Spleen (tissue), 11 donors: ENCODE results near the gene MYB. TPM values are rescaled to one million over a fixed set of nuclear protein-coding genes. Genes with fewer than 3 reads are reported as not detected.
"Not testable (repeated sequence)": the region's sequence is repeated elsewhere in the genome, so short reads cannot be mapped to it uniquely, and the experiment has no call there.

Experiments
- DNase-seq: peaks from one replicate; pipeline ENCODE4 v3.0.0-alpha.2; 2020
- H3K27ac ChIP-seq, 8 donors: fragments of 200-600 bp; sonication (generic) in 7 of 8; 1 replicate in 4 of 8; 2 replicates in 4 of 8; pipeline versions ENCODE4 v1.5.0 to v1.8.0; 2016 to 2021; ENCODE audit warnings: inconsistent platforms in 4 of 8, mild to moderate bottlenecking in 4 of 8, moderate library complexity in 1 of 8
- H3K27me3 ChIP-seq, 7 donors: fragments of 200-600 bp; sonication (generic) in 6 of 7; replicated peaks in 1 of 7; 1 replicate in 4 of 7; 2 replicates in 3 of 7; pipeline versions ENCODE4 v1.5.0 to v1.8.0; 2016 to 2021; ENCODE audit warnings: inconsistent platforms in 3 of 7, mild to moderate bottlenecking in 1 of 7
- H3K36me3 ChIP-seq, 6 donors: fragments of 200-600 bp; sonication (generic) in 5 of 6; 1 replicate in 4 of 6; 2 replicates in 2 of 6; pipeline versions ENCODE4 v1.5.0 to v1.8.0; 2016 to 2021; ENCODE audit warnings: inconsistent platforms in 2 of 6
- H3K4me1 ChIP-seq, 6 donors: fragments of 200-600 bp; sonication (generic) in 5 of 6; 1 replicate in 3 of 6; 2 replicates in 3 of 6; pipeline versions ENCODE4 v1.5.0 to v1.8.0; 2016 to 2021; ENCODE audit warnings: inconsistent platforms in 3 of 6
- H3K4me3 ChIP-seq, 8 donors: fragments of 200-600 bp; sonication (generic) in 7 of 8; 1 replicate in 4 of 8; 2 replicates in 4 of 8; pipeline versions ENCODE4 v1.5.0 to v1.8.0; 2016 to 2021; ENCODE audit warnings: inconsistent platforms in 4 of 8, mild to moderate bottlenecking in 4 of 8, moderate library complexity in 2 of 8
- H3K9me3 ChIP-seq, 8 donors: fragments of 200-600 bp; sonication (generic) in 7 of 8; 1 replicate in 4 of 8; 2 replicates in 4 of 8; pipeline versions ENCODE4 v1.5.0 to v1.8.0; 2016 to 2021; ENCODE audit warnings: inconsistent platforms in 4 of 8
- POLR2A ChIP-seq, 3 donors: fragments of 450-650 bp; IDR thresholded peaks; one replicate each; pipeline ENCODE4 v1.5.1; 2017; ENCODE audit warnings: antibody characterized with exemption in 3 of 3, mild to moderate bottlenecking in 1 of 3
- POLR2AphosphoS5 ChIP-seq, 3 donors: sonication (generic); formaldehyde crosslinking; IDR thresholded peaks; one replicate each; pipeline ENCODE4 v1.5.1; 2017; ENCODE audit warnings: antibody characterized with exemption in 3 of 3
- WGBS, 5 donors: extraction: QIAGEN DNeasy Blood & Tissue Kit in 3 of 5; methylation state at CpG; one replicate each; pipeline versions ENCODE4 v1.1.5 to v1.1.7; 2013 to 2018; 5-methylcytosine and 5-hydroxymethylcytosine counted together
- intact Hi-C: fragments of 100-400 bp; cut with DNase I; formaldehyde crosslinking; loops from one replicate; pipeline ENCODE4 v1.15.0; 2023; ENCODE audit warnings: low total_unique reads
- polyA plus RNA-seq, 3 donors: library from polyadenylated mRNA; stranded (reverse); fragments of 200-250 nt; gene quantifications; one replicate each; pipeline ENCODE4 v1.2.1, GENCODE V29; 2013
- total RNA-seq, 7 donors: library from RNA; depleted of rRNA in 3 of 7; stranded (reverse); fragments of >200 nt in 3 of 7; fragmentation: NEBNext Ultra II Directional in 4 of 7; extraction: Animal tissue kit (Norgen Biotek cat#: 25700) in 4 of 7; gene quantifications; one replicate each; pipeline versions ENCODE4 v1.1.0 to v1.2.1, GENCODE V29; 2016 to 2021
- TF ChIP-seq, protein P1 (sequence below), 11 experiments: fragments of 200-600 bp in 7 of 11; fragments of 450-650 bp in 4 of 11; sonication (generic) in 4 of 11; IDR thresholded peaks in 8 of 11; conservative IDR thresholded peaks in 3 of 11; 1 replicate in 7 of 11; 2 replicates in 4 of 11; pipeline versions ENCODE4 v1.4.0 to v1.8.0; 2016 to 2021; ENCODE audit warnings: antibody characterized with exemption in 11 of 11, inconsistent platforms in 4 of 11, mild to moderate bottlenecking in 1 of 11
- donor health status: healthy with polysubstance abuse.
- donor health status: DM: no; HTN: no; CAD: no; lungs with moderate emphysema.
- donor health status: DM: no; HTN: no; CAD: no.
- donor health status: Bipolar disorder and iron deficiency.
- donor health status: healthy.
- donor health status: DM: no; HTN: no; CAD: no.
- donor health status: DM: yes; HTN: yes; CAD: no.

MYB gene
- total and polyA plus RNA-seq, 10 donors, result 0.45 to 6.6 (median 1.9) TPM

DNA sequence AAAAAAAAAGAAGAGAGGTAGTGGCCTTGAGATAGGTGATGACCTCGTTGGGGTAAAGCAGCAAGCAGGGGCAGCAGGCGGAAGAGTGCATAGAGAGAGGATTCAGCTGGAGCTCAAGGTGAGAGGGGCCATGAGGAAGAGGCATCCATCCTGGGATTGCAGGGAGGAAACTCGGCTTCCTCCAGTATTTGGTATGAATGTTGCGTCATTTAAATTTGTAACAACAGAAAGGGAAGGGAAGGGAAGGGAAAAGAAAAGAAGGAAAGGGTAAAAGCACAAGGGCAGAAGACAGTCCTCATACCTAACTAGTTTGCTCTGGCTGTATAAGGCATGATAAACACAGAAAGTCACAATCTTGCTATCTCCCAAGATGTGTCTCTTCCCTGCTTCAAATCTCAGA lies 39.9 kb upstream of the MYB start:
- H3K27me3 ChIP-seq, result no peaks in the 10 kb centered on the region
- 56 to 82% (median 60%) methylated on average over 4 of the region's 4 CpGs for WGBS, 5 donors
- H3K4me3 ChIP-seq, result no peak overlapping the region
- H3K9me3 ChIP-seq, result no peaks in the 10 kb centered on the region
- H3K4me1 ChIP-seq, result peaks cover 0 to 36% (median 11%) of the 10 kb centered on the region in 6 donors
- H3K27ac ChIP-seq, result no peak overlapping the region
- TF ChIP-seq, protein P1, sequence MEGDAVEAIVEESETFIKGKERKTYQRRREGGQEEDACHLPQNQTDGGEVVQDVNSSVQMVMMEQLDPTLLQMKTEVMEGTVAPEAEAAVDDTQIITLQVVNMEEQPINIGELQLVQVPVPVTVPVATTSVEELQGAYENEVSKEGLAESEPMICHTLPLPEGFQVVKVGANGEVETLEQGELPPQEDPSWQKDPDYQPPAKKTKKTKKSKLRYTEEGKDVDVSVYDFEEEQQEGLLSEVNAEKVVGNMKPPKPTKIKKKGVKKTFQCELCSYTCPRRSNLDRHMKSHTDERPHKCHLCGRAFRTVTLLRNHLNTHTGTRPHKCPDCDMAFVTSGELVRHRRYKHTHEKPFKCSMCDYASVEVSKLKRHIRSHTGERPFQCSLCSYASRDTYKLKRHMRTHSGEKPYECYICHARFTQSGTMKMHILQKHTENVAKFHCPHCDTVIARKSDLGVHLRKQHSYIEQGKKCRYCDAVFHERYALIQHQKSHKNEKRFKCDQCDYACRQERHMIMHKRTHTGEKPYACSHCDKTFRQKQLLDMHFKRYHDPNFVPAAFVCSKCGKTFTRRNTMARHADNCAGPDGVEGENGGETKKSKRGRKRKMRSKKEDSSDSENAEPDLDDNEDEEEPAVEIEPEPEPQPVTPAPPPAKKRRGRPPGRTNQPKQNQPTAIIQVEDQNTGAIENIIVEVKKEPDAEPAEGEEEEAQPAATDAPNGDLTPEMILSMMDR (IDR thresholded peaks at IDR 0.05 in 8 of 11, conservative IDR thresholded peaks at IDR 0.05 in 3 of 11), result no peak
- TF ChIP-seq POLR2AphosphoS5 (IDR thresholded peaks at IDR 0.05) (no peak), POLR2A (IDR thresholded peaks at IDR 0.05) (no peak)
- DNase-seq, result no peak
- intact Hi-C loops, result no loop called here
- H3K36me3 ChIP-seq, result no peaks in the 10 kb centered on the region

DNA sequence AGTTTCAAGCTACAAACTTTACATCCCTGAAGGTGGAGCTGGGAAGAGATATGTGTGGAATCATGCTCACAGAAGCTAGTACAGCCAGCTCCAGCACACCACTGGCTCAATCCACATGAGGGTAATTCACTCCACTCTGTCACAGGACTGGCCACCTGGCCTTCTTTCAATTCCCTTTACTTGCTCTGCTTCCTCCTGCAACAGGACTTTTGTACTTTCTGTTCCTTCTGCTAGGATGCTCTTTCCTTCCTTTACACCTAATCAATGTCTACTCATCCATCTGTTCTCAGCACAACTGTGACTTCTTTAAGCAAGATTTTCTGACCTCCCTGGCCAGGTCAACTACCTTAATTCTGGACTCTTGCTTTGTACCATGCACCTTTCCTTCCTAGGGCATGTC lies 39.4 kb upstream of the MYB start:
- intact Hi-C loops, result no loop called here
- H3K4me3 ChIP-seq, result no peak overlapping the region
- TF ChIP-seq, protein P1 (IDR thresholded peaks at IDR 0.05 in 8 of 11, conservative IDR thresholded peaks at IDR 0.05 in 3 of 11), result no peak
- TF ChIP-seq POLR2AphosphoS5 (IDR thresholded peaks at IDR 0.05) (no peak), POLR2A (IDR thresholded peaks at IDR 0.05) (no peak)
- H3K4me1 ChIP-seq, result peaks cover 0 to 38% (median 11%) of the 10 kb centered on the region in 6 donors
- H3K27me3 ChIP-seq, result no peaks in the 10 kb centered on the region
- H3K9me3 ChIP-seq, result no peaks in the 10 kb centered on the region
- H3K27ac ChIP-seq, result no peak overlapping the region
- DNase-seq, result no peak
- H3K36me3 ChIP-seq, result no peaks in the 10 kb centered on the region

DNA sequence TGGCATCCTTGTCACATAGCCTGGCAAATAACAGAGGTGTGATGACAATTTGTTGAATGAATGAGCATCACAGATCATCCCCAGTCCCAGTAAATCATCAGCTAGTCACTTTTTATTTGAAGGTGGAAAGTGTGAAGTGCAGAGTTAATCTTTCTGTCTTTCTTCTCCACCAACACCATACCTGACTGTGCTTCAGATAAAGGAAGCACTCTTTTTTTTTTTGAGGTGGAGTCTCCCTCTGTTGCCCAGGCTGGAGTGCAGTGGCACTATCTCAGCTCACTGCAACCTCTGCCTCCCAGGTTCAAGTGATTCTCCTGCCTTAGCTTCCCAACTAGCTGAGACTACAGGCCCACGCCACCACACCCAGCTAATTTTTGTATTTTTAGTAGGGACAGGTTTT lies 38.9 kb upstream of the MYB start:
- intact Hi-C loops, H3K9me3 ChIP-seq, H3K27me3 ChIP-seq, DNase-seq, H3K36me3 ChIP-seq, H3K27ac ChIP-seq, H3K4me3 ChIP-seq: not testable (repeated sequence)
- WGBS, 5 donors, result 86 to 100% (median 96%) methylated on average over 1 of the region's 1 CpG
- H3K4me1 ChIP-seq, result peaks cover 0 to 38% (median 11%) of the 10 kb centered on the region in 6 donors

DNA sequence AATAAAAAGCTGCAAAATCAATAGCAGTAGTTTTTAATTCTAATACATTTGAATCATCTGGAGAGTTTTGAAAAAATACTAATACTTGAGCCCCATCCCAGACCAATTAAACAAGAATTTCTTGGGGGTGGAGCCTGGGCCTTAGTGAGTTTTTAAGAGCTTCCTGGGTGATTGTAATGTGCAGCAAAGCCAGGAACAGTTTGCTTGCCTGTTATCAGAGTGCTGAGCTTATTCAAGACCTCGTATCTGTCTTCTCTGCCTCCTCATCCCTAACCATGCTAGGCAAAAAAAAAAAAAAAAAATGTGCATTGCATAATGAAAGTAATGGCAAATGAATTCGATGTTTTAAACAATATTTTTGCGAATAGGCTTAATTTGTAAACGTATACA lies 36.4 kb upstream of the MYB start:
- no peaks in the 10 kb centered on the region for H3K36me3 ChIP-seq
- WGBS, 5 donors, result 24 to 32% (median 29%) methylated on average over 4 of the region's 4 CpGs
- intact Hi-C loops, result no loop called here
- peaks cover 0 to 58% (median 14%) of the 10 kb centered on the region in 6 donors for H3K4me1 ChIP-seq
- no peaks in the 10 kb centered on the region for H3K27me3 ChIP-seq
- H3K4me3 ChIP-seq, result no peak overlapping the region
- no peak for DNase-seq
- H3K27ac ChIP-seq, result no peak overlapping the region
- no peak for TF ChIP-seq POLR2A (IDR thresholded peaks at IDR 0.05)
- TF ChIP-seq, protein P1 (IDR thresholded peaks at IDR 0.05 in 8 of 11, conservative IDR thresholded peaks at IDR 0.05 in 3 of 11), result no peak
- TF ChIP-seq POLR2AphosphoS5 (IDR thresholded peaks at IDR 0.05), result no peak
- no peaks in the 10 kb centered on the region for H3K9me3 ChIP-seq
